GM18873 (cell line): ENCODE data around the gene ABHD16A.

Experiments
- ATAC-seq: cut with Tn5 transposase; IDR thresholded peaks from one replicate; pipeline ENCODE4 v1.9.1; 2021; ENCODE audit warnings: mild to moderate bottlenecking, moderate library complexity, moderate number of reproducible peaks; ENCODE audit not compliant: unreplicated experiment, low FRiP score

Gene ABHD16A

DNA sequence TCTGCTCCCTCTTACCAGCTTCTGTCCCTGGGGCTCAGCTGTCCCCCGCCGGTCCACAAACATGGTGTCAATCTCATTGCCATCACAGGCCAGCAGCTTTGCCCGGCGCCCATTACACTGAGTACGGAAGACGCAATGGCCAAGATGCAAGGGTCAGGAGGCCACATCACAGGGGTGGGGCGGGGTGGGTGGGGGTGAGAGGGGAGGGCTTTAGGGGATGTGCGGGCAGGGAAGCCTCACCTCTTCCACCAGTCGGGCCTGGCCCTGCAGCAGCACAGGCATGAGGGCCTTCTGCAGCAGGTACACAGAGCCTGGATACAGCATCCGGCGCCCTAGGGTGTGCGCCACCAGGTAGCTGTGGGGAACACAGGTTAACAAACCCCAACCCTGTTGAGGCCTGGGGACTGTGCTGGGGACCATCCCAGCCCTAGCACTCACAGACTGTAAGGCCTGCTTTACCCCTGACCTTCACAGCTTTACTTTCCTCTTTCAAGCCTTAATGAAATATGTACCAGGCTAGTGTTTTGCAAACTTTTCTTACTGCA is 11.5 kb downstream of the ABHD16A start:
- ATAC-seq, result no peak

DNA sequence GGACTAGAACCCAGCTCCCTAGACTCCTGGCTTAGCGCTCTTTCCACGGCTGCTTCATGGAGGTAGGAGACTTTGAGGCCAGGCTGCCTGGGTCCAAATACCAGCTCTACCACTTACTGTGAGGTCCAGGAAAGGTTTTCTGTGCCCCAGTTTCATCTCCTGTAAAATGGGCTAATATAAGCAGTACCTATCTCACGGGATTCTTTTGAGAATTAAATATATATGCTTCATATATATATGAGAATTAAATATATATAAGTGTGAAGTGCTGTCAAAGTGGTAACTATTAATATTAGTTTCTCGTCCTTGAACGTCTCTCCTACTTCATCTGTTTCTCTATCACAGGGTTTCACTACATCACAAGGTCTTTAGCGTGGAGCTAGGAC is 12.1 kb downstream of the ABHD16A start:
- ATAC-seq, result no peak

DNA sequence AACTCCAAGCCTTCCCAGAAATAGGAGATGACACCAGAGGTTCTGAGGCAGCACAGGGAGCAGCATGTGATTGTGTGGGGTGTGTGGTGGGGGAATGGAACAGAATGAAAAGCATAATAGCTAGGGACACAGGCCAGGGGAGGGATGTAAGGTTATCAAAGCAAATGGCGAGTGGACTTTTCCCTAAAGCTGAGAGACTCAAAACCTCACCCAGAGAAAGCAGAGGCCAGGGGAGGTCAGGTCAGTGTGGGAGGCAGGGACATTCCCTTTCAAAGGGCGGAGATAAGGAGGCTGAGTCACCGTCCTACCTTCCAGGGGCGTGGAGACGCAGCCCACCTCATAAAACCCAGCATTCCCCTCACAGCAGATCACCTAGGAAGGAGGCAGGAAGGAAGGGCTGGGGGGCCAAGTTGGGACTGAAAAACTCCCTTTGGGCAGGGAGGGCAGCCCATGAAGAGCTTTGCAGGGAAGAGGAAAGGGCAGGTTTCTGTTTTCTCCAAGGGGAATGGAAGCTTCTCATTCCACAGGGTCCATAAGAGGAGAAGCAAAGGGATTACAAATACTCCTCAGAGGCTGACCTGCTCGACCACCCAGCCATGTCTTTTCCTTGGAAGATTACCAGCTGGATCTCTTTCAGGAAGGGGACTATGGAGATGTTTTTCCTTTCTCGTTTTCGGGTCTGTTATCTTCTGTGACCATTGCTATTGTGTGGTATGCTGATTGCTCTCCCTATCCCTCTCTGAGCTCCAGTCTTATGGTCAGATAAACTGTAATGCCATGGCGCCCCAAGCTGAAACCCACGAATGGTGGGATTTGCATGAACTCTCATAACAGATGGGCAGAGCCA is 12.7 kb downstream of the ABHD16A start:
- ATAC-seq, result no peak

DNA sequence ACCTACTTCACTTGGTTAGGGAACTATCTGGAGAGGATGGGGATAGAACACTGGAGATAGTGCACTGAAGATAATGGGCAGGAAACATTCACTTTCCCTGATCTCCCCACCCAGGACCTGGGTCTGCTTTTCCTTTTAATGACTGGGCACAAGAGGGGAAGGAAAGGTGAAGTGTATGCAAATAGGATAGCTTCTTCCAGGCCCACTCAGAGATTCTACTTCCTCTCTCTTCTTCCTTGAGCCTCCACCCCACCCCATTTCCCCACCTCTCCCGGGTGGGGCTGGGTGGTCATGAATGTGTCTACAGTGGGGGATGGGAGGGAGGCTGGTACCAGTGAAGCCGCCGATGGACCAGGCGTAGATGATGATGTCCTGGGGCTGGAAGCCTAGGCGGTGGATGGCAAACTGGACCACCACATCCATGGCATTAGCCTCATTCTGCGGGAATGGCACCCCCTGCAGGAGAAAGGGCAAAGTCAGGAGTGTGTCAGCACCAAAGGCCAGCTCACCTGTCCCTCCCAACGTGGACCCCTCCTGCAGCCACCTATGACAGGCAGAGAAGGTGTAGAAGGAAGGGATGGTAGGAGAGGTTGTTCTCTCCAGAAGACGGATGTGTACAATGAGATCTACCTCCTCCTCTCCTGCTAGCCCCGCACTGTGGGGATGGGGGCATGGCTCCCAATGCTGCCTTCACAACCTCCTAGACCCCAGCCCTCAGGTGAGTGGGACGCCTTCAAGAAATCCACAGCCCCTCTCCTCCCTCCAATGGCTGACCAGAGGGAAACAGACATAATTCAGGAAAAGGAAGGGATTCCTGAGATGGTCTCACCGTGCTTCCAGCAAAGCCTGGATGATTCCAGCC is 13.6 kb downstream of the ABHD16A start:
- no peak for ATAC-seq

DNA sequence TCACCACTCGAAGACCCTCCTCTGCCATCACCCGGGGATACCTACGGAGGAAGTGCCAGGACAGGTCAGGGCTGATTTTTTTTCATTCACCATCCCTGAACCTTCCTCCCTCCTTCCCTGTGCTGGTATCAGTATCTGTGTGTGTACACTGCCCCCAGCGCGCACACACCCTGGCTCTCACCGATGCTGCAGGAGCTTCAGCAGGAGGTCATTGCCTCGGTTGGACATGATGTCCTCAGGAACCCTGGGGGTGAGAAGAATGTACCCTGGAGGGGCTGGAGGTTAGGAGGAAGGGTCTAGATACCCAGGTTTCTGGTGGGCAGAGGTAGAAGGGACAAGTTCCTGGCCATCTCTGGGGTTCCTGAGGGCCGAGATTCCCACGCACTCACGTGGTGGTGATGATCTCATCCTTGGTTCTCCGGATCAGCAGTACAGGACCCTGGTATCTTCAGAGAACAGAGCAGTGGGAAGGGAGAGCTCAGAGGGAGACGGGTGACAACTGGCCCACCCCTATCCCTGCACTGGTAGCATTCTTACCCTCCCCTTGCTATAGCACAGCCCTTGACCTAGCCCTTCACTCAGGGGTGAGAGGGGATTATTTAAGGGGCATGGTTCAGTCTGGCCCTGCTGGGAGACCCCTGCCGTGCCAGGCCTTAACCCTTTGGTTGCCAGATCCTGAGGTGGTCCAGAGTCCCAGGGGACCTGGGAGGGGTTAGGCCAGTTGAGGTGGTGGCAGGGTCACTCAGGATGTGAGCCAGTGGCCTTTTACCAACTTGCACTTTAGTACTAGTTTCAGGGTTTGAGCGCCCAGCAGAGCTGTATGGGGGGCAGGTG is 15.0 kb downstream of the ABHD16A start:
- ATAC-seq, result no peak

DNA sequence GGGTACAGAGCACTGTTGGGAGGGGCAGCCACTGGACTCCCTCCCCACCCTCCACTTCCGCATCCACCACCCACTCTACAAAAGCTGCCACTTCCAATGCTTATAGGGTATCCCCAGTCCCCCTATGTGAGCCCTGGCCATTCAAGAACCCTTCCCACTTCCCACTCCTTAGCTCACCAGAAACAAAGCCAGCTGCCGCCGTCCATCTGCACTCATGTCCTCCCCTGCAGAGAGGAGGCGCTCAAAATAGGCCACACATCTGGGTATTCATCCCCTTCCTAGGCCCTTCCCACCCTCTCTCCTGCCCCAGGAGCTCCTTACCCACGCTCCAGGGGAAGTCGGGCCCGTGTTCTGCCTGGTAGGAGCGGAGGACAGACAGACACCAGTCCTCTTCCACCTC is 15.8 kb downstream of the ABHD16A start:
- ATAC-seq, result no peak

DNA sequence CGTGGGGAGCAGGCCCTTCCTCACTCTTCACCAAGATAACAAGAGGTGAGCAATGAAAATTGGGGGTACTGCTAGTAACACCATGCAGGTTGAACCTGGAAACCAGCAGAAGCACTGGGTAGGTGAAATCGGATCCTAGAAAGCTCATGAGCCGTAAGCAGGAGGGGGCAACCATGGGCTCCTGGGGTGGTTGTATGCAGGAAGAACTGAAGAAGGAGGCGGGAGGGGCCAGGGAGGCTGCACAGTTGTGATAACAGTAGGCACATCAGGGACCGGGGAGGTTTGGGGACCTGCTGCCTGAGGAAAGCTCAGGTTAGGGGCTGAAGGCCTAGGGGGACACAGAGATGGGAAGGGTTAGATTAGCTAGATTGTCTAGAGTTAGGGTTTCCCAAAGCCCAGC is 16.6 kb downstream of the ABHD16A start:
- ATAC-seq, result no peak

DNA sequence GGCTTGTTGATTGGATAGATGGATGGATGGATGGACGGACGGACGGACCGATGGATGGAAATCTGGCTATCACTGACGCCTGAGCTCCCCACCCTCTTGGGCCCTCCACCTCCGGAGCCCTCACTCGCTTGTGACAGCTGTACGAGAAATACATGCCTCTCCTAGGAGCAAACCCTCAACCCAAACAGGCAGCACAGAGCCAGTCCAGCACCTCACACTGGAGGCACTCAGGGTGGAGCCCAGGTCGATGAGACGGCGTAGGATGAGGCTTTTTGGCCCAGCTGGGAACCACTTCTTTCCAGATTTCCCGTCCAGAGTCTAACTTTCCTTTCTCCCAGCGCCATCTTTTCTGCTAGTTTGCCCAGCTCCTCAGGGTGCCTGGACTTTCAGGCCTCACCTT is 19.5 kb downstream of the ABHD16A start:
- no peak for ATAC-seq

DNA sequence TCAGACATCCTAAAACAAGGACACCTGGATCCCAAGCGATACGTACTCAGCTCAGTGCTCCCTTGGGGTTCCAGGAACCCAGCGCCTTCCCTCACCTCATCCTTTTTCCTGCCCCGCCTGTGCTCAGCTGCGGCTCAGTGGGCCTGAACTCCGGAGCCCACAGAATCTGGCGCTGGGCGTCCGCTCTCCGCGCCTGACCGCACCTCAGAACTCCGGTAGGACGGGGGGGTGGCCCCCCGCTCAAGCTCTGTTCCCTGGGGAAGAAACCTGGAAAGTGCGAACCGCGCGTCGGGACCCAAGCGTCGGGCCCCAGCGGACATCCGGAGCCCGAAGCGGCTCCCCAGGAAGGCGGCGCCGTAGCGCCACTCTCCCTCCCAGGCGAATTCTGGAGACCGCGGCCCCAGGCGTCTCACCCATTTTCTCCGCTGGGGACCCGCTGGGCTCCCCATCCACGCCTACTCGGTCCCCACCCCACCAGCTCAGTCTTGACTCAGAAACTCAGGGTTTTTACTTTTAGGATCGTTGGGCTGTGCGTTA is 21.9 kb downstream of the ABHD16A start:
- no peak for ATAC-seq

DNA sequence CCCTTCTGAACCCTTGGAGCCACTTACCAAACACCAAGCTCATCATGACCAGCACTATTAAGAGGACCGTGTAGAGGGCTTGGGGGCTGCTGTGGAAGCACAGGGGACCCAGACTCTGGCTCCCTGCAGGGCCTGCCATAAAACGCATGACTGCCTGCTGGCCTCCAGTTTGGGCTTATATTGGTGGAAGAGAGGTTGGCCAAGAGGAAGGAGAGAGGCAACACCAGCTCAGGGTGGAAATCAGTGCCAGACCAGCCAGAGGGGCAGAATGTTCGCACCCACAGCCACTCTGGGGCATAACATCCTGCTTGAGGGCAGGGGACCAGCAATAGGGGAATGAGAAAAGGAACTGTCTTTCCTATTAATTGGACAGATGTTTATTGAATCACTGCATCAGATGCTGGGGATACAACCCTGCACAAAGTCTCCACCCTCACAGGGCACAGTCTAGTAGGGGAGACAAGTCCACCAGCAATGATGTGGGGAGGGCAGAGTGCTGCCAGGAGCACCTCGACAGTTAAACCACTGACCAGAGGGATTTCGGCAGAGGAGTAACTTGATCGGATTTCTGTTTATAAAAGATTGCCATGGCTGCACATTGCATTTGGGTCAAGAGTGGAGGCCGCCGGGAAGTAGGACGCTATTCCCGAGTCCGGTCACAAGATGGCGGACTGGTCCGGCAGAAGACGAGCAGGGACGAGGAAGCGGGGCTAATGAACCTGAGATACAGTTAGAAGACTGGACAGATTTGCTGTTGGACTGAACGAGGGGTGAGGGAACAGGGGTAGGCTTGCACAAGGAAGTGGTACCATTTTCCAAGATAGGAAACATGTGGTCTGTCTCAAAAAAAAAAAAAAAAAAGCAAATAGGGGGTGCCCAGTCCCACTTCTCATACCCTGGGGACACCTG is 22.6 kb downstream of the ABHD16A start, which contains the start of gene LY6G5C:
TSS of gene LY6G5C (minus strand) at position 842 of the 909 bp plus-strand sequence. CDS start at position 148, 694 bp downstream.
- no peak for ATAC-seq

DNA sequence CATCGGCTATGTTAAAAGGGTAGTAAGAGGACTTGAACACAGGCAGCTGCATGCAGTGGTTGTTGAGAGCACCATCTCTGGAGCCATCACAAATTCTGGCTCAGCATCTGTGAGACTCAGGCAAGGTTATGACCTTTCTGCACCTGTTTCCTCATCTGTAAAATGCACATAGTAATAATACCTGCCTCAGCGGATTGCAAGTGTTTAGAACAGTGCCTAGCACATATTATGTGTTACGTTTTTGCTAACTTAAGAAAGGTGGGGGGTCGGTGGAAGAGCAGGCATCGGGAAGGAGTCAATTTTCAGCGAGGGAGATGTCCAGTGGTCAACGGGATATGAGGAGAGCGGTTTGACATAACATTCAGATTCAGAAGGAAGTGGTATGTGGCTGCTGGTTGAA is 25.2 kb downstream of the ABHD16A start:
- no peak for ATAC-seq

DNA sequence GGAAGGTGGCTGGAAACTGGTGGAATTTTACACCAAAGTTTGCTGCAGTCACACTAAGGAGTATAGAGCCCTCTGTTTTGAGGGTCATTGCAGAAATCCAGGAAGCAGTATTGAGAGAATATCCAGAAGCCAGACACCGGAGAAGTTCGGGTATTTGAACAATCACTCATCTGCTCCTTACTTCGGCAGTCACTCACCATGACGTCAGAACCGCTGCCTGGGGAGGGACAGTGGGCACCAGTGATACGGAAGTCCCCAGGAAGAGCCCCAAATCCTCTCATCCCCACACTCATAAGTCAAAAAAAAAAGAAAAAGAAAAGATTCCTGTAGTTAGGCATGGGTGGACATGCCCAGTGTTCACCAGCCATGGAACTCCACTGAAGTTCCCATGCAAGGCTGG is 26.2 kb downstream of the ABHD16A start:
- no peak for ATAC-seq

DNA sequence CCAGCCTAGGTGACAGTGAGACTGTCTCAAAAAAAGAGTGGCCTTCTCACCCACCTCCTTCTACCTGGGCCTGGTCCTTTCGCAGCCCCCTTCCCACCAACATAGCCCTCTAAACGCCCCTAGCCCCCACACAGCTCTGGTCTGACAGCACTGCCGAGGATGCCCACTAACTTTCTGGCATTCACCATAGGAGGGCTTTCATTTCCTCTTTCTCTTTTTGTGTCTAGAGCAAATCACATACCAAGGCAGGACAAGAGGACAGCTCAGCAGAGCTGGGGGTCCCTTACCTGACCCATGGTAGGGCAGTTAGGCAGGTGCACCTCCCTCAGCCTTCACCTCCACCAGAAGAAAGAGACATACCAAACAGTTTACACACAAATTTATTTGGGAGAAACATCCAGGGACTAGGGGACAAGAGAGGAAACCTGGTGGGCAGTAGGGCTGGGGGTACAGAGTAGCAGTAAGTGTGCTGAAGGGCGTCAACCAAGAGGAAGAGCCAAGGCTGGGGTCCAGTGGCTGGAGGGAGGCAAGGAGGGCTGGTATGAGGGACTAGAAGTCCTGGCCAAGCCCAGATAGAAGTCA is 26.7 kb downstream of the ABHD16A start:
- ATAC-seq, result no peak

DNA sequence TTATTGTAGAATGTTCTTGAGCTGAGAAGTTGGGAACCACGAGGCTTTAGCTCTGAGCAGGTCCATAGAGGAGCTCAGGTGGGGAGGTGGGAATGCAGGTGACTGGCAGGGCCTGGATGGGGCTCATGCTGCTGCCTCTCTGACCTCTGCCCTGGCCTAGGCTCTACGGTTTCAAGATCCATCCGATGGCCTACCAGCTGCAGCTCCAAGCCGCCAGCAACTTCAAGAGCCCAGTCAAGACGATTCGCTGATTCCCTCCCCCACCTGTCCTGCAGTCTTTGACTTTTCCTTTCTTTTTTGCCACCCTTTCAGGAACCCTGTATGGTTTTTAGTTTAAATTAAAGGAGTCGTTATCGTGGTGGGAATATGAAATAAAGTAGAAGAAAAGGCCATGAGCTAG is 33.4 kb downstream of the ABHD16A start, which contains the start of gene LY6G5B:
TSS of gene LY6G5B (plus strand) at position 301 of the 400 bp plus-strand sequence. CDS start 975 bp downstream, outside the sequence.
- ATAC-seq, result no peak

DNA sequence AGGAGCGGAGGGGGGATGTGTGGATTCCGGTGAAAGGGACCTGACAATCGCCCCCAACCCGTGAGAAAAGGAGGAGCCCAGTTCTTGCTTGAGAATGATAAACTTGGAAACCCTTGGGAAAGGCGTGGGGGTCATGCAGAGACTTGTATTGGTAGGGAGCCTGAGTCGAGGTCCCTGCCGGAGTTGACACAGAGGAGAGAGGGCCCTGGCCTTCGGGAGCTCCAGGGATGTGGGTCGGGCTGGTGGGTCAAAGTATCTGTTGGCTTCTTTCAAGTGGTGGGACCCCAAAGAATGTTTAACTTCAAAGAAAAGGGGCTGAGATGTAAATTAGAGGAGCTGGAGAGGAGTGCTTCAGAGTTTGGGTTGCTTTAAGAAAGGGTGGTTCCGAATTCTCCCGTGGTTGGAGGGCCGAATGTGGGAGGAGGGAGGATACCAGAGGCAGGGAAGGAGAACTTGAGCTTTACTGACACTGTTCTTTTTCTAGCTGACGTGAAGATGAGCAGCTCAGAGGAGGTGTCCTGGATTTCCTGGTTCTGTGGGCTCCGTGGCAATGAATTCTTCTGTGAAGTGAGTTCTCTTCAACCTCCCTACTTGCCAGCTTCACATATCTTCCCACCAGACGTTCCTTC is 36.7 kb downstream of the ABHD16A start:
- ATAC-seq, result no peak

DNA sequence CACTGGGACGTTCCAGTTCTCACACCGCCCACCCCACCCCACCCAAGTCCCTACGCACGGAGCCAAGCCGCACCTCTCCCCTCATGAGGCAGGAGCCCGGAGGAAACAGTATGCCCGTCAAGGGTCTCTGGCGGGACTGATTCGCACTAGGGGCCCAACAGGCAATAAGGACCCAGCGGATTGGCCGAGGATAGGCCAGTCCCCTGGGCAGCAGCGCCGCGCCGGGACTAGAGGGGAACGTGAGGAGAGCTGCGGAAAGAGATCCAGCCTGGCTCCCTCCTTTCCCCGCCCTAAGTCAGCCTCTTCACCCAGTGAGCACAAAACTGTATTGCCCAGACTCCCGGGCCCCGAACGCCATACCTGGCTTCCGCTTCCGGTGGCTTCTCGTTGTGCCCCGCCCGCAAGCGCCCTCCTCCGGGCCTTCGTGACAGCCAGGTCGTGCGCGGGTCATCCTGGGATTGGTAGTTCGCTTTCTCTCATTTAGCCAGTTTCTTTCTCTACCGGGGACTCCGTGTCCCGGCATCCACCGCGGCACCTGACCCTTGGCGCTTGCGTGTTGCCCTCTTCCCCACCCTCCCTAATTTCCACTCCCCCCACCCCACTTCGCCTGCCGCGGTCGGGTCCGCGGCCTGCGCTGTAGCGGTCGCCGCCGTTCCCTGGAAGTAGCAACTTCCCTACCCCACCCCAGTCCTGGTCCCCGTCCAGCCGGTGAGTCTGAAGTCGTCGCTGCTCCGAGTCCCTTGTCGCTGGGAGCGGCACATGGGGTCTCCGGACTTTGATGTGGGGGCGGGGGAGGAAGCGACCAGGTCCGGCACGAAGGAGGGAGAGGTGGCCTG is 37.4 kb downstream of the ABHD16A start, which contains the start of gene CSNK2B:
TSS of gene CSNK2B (plus strand) at position 580 of the 836 bp plus-strand sequence. CDS start 752 bp downstream, outside the sequence.
- ATAC-seq, result peak; percentile 79
